Measurements from ENCODE around the gene EZH1.

The EZH1 gene

DNA sequence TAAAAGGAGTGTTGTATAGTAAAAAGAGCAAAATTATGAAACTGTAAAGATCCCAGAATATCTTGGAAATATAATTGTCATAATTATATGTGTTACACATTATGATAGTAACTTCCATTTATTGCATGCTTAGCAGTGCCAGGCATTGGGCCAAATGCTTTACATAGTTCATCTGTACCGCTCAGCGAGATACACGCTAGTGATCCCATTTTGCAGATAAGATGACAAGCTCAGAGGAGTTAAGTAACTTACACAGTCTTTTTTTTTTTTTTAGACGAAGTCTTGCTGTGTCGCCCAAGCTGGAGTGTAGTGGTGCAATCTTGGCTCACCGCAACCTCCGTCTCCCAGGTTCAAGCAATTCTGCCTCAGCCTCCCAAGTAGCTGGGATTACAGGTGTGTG is 6.8 kb upstream of the EZH1 start:
- Histone ChIP-seq H3K4me3 (ENCODE audit: low read depth, low read length, poor library complexity, severe bottlenecking) (no peak overlapping the region), H3F3A (ENCODE audit: insufficient read depth, low read length) (no peaks in the 10 kb centered on the region), H4K20me1 (ENCODE audit: insufficient read depth, low read length) (no peaks in the 10 kb centered on the region), H3K9me3 (ENCODE audit: low read length) (no peaks in the 10 kb centered on the region), H3K79me2 (ENCODE audit: insufficient read depth, low read length) (no peaks in the 10 kb centered on the region), H3K4me1 (ENCODE audit: insufficient read depth, low read length, severe bottlenecking) (no peaks in the 10 kb centered on the region), H3K4me2 (ENCODE audit: low read length) (no peak overlapping the region), H3K27ac (ENCODE audit: low read depth, low read length, poor library complexity, severe bottlenecking) (no peak overlapping the region), H3K9me2 (ENCODE audit: low read depth, low read length) (no peaks in the 10 kb centered on the region), H3K36me3 (ENCODE audit: insufficient read depth, low read length) (no peaks in the 10 kb centered on the region), H3K9ac (ENCODE audit: low read length) (no peak overlapping the region), H2AFZ (ENCODE audit: low read length) (no peak overlapping the region), H3K27me3 (ENCODE audit: insufficient read depth, low read length) (no peaks in the 10 kb centered on the region)
- no peak for TF ChIP-seq EZH2 (IDR thresholded peaks at IDR 0.05; ENCODE audit: borderline replicate concordance, low read length)
- TF ChIP-seq, protein P1, sequence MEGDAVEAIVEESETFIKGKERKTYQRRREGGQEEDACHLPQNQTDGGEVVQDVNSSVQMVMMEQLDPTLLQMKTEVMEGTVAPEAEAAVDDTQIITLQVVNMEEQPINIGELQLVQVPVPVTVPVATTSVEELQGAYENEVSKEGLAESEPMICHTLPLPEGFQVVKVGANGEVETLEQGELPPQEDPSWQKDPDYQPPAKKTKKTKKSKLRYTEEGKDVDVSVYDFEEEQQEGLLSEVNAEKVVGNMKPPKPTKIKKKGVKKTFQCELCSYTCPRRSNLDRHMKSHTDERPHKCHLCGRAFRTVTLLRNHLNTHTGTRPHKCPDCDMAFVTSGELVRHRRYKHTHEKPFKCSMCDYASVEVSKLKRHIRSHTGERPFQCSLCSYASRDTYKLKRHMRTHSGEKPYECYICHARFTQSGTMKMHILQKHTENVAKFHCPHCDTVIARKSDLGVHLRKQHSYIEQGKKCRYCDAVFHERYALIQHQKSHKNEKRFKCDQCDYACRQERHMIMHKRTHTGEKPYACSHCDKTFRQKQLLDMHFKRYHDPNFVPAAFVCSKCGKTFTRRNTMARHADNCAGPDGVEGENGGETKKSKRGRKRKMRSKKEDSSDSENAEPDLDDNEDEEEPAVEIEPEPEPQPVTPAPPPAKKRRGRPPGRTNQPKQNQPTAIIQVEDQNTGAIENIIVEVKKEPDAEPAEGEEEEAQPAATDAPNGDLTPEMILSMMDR (IDR thresholded peaks at IDR 0.05; ENCODE audit: low read length), result no peak

DNA sequence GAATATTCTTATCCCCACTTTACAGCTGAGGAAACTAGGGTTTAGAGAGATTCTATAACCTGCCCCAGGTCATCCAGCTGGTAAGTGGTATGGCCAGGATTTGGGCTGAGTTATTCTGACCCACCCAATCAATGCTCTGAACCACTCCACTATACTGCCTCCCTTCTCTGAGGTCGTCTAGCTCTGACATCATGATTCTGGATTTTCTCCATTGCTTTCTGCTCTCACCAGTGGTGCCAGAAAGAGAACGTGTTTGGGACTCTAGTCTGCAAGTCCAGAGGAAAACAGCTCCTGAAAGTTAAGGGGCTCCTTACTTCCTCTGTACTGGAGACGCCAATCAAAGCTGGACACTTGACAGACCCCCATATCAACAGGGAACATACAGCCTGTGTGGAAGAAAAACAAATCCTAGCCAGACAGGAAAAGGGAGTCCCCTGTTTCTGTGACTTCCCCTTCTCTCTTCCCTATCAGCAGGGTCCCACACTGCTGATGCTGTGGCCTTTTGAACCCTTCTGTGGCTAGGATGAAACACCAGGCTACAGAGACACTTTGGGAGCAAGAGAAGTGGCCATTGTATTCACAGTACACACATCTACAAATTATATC is 6.0 kb upstream of the EZH1 start:
- Histone ChIP-seq H3K9me3 (ENCODE audit: low read length) (no peaks in the 10 kb centered on the region), H3K9ac (ENCODE audit: low read length) (no peak overlapping the region), H3F3A (ENCODE audit: insufficient read depth, low read length) (no peaks in the 10 kb centered on the region), H3K9me2 (ENCODE audit: low read depth, low read length) (no peaks in the 10 kb centered on the region), H3K4me2 (ENCODE audit: low read length) (no peak overlapping the region), H3K4me1 (ENCODE audit: insufficient read depth, low read length, severe bottlenecking) (no peaks in the 10 kb centered on the region), H3K79me2 (ENCODE audit: insufficient read depth, low read length) (no peaks in the 10 kb centered on the region), H3K27ac (ENCODE audit: low read depth, low read length, poor library complexity, severe bottlenecking) (no peak overlapping the region), H3K4me3 (ENCODE audit: low read depth, low read length, poor library complexity, severe bottlenecking) (no peak overlapping the region), H2AFZ (ENCODE audit: low read length) (no peak overlapping the region), H4K20me1 (ENCODE audit: insufficient read depth, low read length) (no peaks in the 10 kb centered on the region), H3K27me3 (ENCODE audit: insufficient read depth, low read length) (no peaks in the 10 kb centered on the region), H3K36me3 (ENCODE audit: insufficient read depth, low read length) (no peaks in the 10 kb centered on the region)
- TF ChIP-seq EZH2 (IDR thresholded peaks at IDR 0.05; ENCODE audit: borderline replicate concordance, low read length), result no peak
- TF ChIP-seq, protein P1 (IDR thresholded peaks at IDR 0.05; ENCODE audit: low read length), result no peak

DNA sequence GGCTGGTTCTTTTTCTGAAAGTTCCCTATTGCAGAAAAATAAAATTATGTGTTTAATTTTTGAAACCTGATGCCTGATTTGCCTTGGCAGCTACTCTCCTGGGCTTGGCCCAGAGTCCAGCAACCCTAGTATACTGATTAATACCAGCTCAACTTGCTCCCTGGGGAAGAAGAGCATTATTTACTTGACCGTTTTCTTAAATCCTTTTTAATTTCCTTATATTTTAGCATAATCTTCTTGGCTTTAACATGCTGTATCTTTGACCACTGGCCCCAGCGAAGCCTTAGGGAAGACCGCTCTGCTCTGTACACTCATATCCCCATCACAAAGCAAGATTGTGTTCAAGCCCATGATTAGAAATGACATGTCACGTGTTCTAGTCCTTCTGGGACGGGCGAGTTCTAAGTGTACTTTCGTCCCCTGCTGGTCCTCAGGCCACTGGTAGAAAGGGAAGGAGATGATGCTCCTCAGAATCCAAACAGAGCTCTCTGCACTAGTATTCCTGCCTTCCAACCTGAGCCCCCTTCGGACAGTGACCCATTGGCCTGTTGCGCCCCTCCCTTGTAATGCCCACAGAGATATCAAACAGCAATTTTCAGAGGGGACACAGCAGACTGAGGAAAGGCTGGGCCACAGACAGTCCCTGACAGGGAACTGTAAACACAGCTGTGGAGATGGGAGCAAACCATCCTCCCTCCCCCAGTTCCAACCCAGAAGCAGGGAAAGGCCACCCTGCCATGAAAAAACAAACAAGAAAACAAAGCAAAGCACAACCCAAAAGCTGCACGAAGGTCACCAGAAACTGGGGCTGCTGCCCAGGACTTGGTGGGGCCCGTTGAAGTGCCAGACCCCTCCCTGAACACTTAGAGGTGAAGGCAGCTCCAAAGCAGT is 4.3 kb upstream of the EZH1 start:
- Histone ChIP-seq H3K4me1 (ENCODE audit: insufficient read depth, low read length, severe bottlenecking) (peaks cover 5% of the 10 kb centered on the region), H3K36me3 (ENCODE audit: insufficient read depth, low read length) (no peaks in the 10 kb centered on the region), H3F3A (ENCODE audit: insufficient read depth, low read length) (no peaks in the 10 kb centered on the region), H3K9ac (ENCODE audit: low read length) (no peak overlapping the region), H3K4me3 (ENCODE audit: low read depth, low read length, poor library complexity, severe bottlenecking) (no peak overlapping the region), H2AFZ (ENCODE audit: low read length) (no peak overlapping the region), H3K27me3 (ENCODE audit: insufficient read depth, low read length) (no peaks in the 10 kb centered on the region), H3K4me2 (ENCODE audit: low read length) (no peak overlapping the region), H3K9me2 (ENCODE audit: low read depth, low read length) (no peaks in the 10 kb centered on the region), H3K9me3 (ENCODE audit: low read length) (no peaks in the 10 kb centered on the region), H3K79me2 (ENCODE audit: insufficient read depth, low read length) (peaks cover under 1% of the 10 kb centered on the region; the same call in 1 of the 2 replicates), H4K20me1 (ENCODE audit: insufficient read depth, low read length) (no peaks in the 10 kb centered on the region), H3K27ac (ENCODE audit: low read depth, low read length, poor library complexity, severe bottlenecking) (no peak overlapping the region)
- no peak for TF ChIP-seq EZH2 (IDR thresholded peaks at IDR 0.05; ENCODE audit: borderline replicate concordance, low read length)
- TF ChIP-seq, protein P1 (IDR thresholded peaks at IDR 0.05; ENCODE audit: low read length), result no peak

Measured in OCI-LY1 (cell line).